Measurements from ENCODE around the gene DMTF1.
"Not testable (repeated sequence)": the region's sequence is repeated elsewhere in the genome, so short reads cannot be mapped to it uniquely, and the experiment has no call there.

The DMTF1 gene

GRCh38 chr7:87199241-87199640 lies 47.0 kb downstream of the DMTF1 start:
- DNase-seq (ENCODE audit: low spot score): no peak

GRCh38 chr7:87199700-87200450 lies 47.6 kb downstream of the DMTF1 start:
- no peak for DNase-seq (ENCODE audit: low spot score)

- no peak for DNase-seq (ENCODE audit: low spot score)
Measured at GRCh38 chr7:87202208-87202607, 50.0 kb downstream of the DMTF1 start.

- DNase-seq (ENCODE audit: low spot score): no peak
Measured at GRCh38 chr7:87202705-87203104, 50.5 kb downstream of the DMTF1 start.

GRCh38 chr7:87203929-87204328 lies 51.7 kb downstream of the DMTF1 start:
- not testable (repeated sequence) for DNase-seq (ENCODE audit: low spot score)

- no peak for DNase-seq (ENCODE audit: low spot score)
Measured at GRCh38 chr7:87204933-87205332, 52.7 kb downstream of the DMTF1 start.

- not testable (repeated sequence) for DNase-seq (ENCODE audit: low spot score)
Measured at GRCh38 chr7:87205701-87206100, 53.4 kb downstream of the DMTF1 start.

- no peak for DNase-seq (ENCODE audit: low spot score)
Measured at GRCh38 chr7:87206361-87206760, 54.1 kb downstream of the DMTF1 start.

GRCh38 chr7:87209295-87209924 lies 57.2 kb downstream of the DMTF1 start:
- no peak for DNase-seq (ENCODE audit: low spot score)

- no peak for DNase-seq (ENCODE audit: low spot score)
Measured at GRCh38 chr7:87210506-87210905, 58.3 kb downstream of the DMTF1 start.

GRCh38 chr7:87212498-87212897 lies 60.2 kb downstream of the DMTF1 start:
- no peak for DNase-seq (ENCODE audit: low spot score)

- DNase-seq (ENCODE audit: low spot score): no peak
Measured at GRCh38 chr7:87213252-87213651, 61.0 kb downstream of the DMTF1 start.

- no peak for DNase-seq (ENCODE audit: low spot score)
Measured at GRCh38 chr7:87213811-87214210, 61.6 kb downstream of the DMTF1 start.

- no peak for DNase-seq (ENCODE audit: low spot score)
Measured at GRCh38 chr7:87215046-87215445, 62.8 kb downstream of the DMTF1 start.

- DNase-seq (ENCODE audit: low spot score): no peak
Measured at GRCh38 chr7:87216701-87217508, 64.7 kb downstream of the DMTF1 start.

GRCh38 chr7:87217983-87218653 lies 65.9 kb downstream of the DMTF1 start:
- DNase-seq (ENCODE audit: low spot score): no peak

- DNase-seq (ENCODE audit: low spot score): no peak
Measured at GRCh38 chr7:87218796-87219544, 66.7 kb downstream of the DMTF1 start.

- DNase-seq (ENCODE audit: low spot score): peak; percentile 54
Measured at GRCh38 chr7:87219545-87220025, 67.3 kb downstream of the DMTF1 start, which contains the start of gene TMEM243. TSS of gene TMEM243 (minus strand) at chr7:87219732. CDS start at chr7:87219503, 229 bp downstream.

GRCh38 chr7:87220026-87220733 lies 67.9 kb downstream of the DMTF1 start:
- peak; percentile 83 for DNase-seq (ENCODE audit: low spot score)

GRCh38 chr7:87220734-87221215 lies 68.5 kb downstream of the DMTF1 start:
- no peak for DNase-seq (ENCODE audit: low spot score)

Measured in COLO829 (cell line).